Measurements from ENCODE around the gene RFXANK.

Gene RFXANK

DNA sequence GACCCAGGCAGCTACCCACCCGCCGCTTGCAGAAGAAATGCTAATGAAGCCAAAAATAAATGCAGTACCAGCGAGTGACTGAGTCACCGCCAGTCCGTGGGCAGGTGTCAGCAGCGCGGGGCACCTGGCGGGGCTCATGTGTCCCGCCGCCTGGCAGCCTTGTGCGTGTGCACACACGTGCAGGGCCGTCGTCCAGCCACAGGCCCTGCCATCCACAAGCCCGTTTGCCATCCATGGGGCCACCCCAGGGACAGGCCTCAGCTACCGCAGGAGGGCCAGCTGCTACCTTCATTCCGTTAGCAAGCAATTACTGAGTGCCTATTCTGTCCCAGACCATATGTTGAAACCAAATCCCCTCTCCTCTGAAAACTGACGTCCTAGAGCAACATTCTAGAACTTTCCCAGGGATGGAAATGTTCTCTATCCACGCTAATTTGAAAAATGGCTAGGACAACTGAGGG, 40.2 kb downstream of the RFXANK start:
- DNase-seq (ENCODE audit: low read depth) = no peak

DNA sequence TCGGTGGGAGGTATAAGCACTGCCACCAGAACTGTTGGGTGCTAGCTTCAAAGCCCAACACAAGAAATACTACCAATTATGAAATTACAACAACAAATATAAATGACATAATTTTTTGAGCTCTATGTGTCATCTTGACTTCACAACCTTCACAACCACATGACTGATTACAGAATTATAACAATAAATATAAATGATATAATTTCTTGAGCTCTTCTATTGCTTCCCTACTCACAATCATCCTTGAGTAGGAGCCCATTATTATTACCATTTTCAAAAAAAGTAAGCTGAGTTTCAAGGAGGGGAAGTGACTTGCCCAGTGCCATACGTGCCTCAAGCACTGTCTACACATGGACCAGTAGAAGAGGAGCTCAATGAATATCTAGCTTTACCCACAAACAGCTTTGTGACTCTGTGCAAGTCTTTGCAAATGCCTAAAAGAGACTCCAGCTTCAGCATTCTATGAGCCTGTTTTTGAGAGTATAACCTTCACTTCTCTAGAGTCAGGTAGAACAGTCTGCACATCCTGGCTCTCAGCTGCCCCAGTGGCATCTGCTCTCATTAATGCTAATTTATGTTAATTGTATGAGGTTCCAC, 42.3 kb downstream of the RFXANK start:
- no peak for DNase-seq (ENCODE audit: low read depth)

DNA sequence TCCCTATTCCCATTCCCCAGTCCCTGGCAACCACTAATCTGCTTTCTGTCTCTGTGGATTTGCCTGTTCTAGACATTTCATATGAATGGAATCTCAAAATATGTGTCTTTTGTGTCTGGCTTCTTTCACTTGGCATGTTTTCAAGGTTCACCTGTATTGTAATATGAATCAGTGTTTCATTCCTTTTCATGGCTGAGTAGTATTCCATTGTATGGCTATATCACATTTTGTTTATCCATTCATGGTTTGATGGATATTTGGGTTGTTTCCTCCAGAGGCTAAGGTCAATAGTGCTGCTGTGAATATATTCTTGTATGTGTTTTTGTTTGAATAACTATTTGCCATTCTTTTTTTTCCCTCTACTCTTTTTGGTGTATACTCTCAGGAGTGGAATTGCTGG, 44.1 kb downstream of the RFXANK start:
- DNase-seq (ENCODE audit: low read depth) = no peak

DNA sequence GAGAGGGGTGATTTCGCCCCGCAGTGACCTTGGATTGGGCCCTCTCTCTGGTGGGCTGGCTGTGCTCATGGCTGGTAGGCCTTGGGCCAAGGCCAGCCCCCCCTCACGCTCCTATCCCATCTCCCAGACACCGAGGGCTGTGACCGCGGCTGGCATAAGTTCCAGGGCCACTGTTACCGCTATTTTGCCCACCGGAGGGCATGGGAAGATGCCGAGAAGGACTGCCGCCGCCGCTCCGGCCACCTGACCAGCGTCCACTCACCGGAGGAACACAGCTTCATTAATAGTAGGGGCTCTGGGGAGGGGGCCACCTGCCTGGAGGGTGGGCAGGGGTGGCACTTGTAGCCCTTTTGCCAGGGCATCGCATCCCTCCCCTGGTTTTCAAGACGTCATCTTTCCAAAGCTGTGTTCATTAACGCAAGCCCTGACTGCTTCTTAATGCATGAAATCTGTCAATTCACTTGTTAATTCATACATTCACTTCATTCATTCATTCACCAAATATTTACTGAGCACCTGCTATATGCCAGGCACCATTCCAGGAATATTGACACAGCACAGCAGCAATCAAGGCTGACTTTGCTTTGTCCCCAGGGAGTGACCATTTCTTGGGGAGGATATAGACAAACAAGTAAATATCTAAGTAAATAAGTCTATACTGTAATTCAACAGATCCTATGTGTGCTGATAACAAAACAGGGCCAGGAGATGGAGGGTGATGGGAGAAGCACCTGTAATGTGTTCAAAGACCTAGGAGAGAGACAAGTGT, 46.3 kb downstream of the RFXANK start:
- DNase-seq (ENCODE audit: low read depth) = no peak

DNA sequence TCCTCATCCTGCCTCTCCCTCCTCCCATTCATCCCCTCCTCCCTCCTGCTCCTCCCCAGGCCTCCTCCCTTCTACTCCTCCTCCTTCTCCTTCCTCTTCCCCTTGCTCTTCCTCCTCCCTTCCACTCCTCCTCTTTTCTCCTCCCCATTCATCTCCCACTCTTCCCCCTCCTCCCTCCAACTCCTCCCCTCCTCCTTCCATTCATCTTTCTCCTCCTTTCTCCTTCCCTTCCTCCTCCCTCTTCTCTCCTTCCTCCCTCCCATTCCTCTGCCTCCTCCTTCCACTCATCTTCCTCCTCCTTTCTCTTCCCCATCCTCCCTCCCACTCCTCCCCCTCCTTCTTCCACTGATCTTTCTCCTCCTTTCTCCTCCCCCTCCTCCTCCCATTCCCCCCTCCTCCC, 47.6 kb downstream of the RFXANK start:
- no peak for DNase-seq (ENCODE audit: low read depth)

DNA sequence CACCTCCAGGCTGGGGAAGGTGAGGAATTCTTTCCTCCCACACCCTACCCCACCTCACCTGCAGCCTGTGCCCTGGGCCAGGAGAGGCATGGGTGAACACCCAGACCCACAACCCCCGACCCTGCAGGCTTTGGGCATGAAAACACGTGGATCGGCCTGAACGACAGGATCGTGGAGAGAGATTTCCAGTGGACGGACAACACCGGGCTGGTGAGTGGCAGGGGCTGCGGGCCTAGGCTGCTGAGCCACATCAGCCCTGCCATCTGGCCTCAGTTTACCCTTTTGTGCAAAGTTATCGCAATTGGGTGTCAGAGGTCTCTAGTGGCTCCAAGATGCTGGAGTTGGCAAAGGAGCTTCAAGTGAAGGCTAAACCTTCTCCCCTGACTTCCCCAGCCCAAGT, 48.4 kb downstream of the RFXANK start:
- no peak for DNase-seq (ENCODE audit: low read depth)

DNA sequence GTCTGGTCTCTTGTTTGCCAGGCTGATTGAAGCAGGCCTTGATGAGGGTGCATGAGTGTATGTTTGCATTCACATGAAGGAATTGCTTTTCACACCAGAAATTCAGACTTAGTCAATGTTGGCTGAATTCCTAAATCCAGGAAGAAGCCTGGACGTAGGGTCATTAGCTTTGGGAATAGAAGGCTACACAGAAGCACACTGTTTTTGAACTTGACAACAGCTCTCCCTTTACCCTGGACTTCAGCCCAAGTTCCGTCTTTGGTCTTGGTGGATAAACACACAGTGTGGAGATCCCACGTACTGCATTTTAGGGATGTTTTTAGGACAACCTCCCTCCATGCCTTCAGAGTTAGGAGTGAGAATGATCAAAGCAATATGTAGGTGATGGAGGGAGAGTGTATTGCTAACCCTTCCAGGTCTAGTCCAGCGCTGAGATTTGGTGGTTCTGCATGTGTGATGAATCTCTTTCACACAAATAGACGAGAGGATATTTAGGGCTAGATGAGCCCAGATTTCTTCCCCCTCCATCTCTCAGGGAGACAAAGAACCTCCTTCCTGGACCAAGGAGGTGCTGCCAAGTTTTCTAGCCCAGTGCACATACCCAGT, 58.2 kb downstream of the RFXANK start:
- no peak for DNase-seq (ENCODE audit: low read depth)

Data from stromal cell of bone marrow (primary cell).